GM13977 (cell line): ENCODE data around the gene CAMKMT.

ENCODE experiments used
- DNase-seq: peaks from one replicate; pipeline ENCODE4 v3.0.0; 2012; ENCODE audit warnings: low spot score
- CTCF ChIP-seq: IDR thresholded peaks from 2 replicates; pipeline ENCODE4 v1.5.1; 2012; ENCODE audit warnings: mild to moderate bottlenecking, control low read depth; ENCODE audit not compliant: insufficient read depth; ENCODE audit errors: extremely low read depth, missing control alignments
- in situ Hi-C: fragments of 300-500 bp; cut with MboI; formaldehyde crosslinking; loops from one replicate; pipeline ENCODE4 v1.12.0; 2022; ENCODE audit warnings: low sequenced_read_pairs, low pct_unique_long_range_greater_than_20kb, mixed read lengths, inconsistent platforms; ENCODE audit not compliant: unreplicated experiment

The CAMKMT gene

GRCh38 chr2:44456946-44457345, 95.2 kb downstream of the CAMKMT start:
- in situ Hi-C loops, result no loop called here
- TF ChIP-seq CTCF, result no peak
- no peak for DNase-seq

DNA sequence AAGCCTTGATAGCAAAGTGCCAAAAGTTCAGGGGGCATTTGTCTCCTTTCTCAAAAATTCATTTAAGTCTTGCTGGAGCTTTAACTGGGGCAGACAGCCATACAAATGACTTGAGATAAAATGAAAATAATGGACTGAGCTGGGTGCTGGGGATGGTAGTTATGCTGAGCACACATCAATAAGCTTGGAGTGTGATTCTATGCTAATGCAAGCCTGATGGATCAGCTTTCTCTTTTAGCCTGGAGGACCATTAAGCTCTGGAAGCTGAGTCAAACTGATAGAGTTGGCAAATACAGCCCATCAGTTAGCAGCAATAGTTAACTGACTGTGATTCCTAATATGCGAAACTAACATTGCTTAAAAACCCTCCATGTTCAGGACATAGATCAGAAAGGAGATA, 98.0 kb downstream of the CAMKMT start:
- in situ Hi-C loops, result no loop called here
- DNase-seq, result no peak
- no peak for TF ChIP-seq CTCF

- TF ChIP-seq CTCF, result no peak
- DNase-seq, result no peak
- in situ Hi-C loops, result no loop called here
Observed at GRCh38 chr2:44462934-44463849, 101.4 kb downstream of the CAMKMT start.

- in situ Hi-C loops, result no loop called here
- no peak for TF ChIP-seq CTCF
- no peak for DNase-seq
Observed at GRCh38 chr2:44464437-44464836, 102.7 kb downstream of the CAMKMT start.

DNA sequence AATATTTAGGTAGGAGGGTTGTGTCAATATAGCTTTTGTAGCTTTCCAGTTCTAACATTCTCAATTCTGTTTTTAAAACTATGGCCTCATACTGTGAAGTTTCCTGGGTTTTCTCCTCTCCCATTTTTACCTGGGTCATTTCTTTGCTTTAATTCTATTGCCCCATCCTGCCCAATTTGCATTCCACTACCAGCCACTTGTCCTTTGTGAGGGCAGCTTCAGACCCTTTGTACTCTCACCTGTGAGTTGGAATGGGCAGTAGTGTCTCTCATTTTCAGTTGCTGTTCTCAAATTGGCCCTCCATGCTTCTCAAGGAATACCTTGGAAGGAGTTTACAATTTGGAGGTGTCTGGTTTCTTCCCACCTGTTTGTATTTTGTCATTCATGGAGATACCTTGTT, 108.4 kb downstream of the CAMKMT start:
- no peak for DNase-seq
- in situ Hi-C loops, result no loop called here
- no peak for TF ChIP-seq CTCF

DNA sequence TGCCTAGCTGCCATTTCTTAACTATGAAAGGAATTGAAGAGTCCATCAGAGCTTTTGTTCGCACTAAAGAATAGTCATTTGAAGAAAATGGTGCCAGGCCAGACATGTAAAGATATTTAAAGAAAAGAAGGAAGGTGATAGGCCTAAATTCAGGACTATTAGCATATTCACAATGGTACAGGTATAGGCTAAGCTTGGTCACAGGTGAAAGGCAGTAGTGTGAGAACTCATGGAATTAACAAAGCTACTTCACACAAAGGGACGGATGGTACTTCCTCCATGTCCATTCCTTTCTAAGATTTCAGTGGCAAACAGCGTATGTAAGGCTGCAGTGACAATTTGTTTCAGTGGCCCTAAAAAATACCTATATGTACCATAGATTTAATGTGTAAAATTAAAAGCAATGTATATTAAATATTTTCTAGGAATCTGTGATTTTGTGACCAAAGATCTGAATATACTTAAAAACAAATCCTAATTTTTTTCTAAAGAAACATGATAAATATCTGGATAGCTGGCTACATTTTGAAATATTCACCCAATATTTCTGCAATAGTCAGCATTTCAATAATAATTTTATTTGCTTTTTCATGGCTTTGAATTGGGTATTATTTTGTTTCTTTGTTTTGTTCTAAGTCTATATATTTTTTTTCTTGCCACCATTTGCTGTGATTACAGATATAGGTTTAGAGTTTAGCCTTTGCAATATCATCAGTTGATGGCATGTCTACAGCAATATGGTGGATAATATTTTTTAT, 116.1 kb downstream of the CAMKMT start:
- in situ Hi-C loops, result loop anchor here (25.0 kb wide), 1 partner anchor 434 kb away; no protein-coding TSS in a partner anchor
- no peak for TF ChIP-seq CTCF
- DNase-seq, result no peak
